HG02938 (cell line): ENCODE data around the gene FBXW8.

Source experiments
- ATAC-seq: cut with Tn5 transposase; IDR thresholded peaks from one replicate; pipeline ENCODE4 v1.9.1; 2021; ENCODE audit warnings: mild to moderate bottlenecking, moderate library complexity; ENCODE audit not compliant: unreplicated experiment

The FBXW8 gene

GRCh38 chr12:116984098-116984497 lies 73.3 kb downstream of the FBXW8 start:
- no peak for ATAC-seq

GRCh38 chr12:116990329-116990728 lies 79.6 kb downstream of the FBXW8 start:
- no peak for ATAC-seq

- no peak for ATAC-seq
Observed at GRCh38 chr12:116990971-116991966, 80.5 kb downstream of the FBXW8 start.

GRCh38 chr12:116996093-116996492 lies 85.3 kb downstream of the FBXW8 start:
- no peak for ATAC-seq

GRCh38 chr12:116996621-116997020 lies 85.9 kb downstream of the FBXW8 start:
- no peak for ATAC-seq

- no peak for ATAC-seq
Observed at GRCh38 chr12:116999066-116999465, 88.3 kb downstream of the FBXW8 start.

GRCh38 chr12:117000316-117000715 lies 89.6 kb downstream of the FBXW8 start:
- ATAC-seq: no peak

GRCh38 chr12:117002051-117002817 lies 91.5 kb downstream of the FBXW8 start:
- ATAC-seq: no peak

- no peak for ATAC-seq
Observed at GRCh38 chr12:117003883-117004404, 93.2 kb downstream of the FBXW8 start.

GRCh38 chr12:117005417-117006046 lies 94.8 kb downstream of the FBXW8 start:
- ATAC-seq: no peak

GRCh38 chr12:117006333-117006732 lies 95.6 kb downstream of the FBXW8 start:
- ATAC-seq: no peak

- no peak for ATAC-seq
Observed at GRCh38 chr12:117007577-117007976, 96.8 kb downstream of the FBXW8 start.

- no peak for ATAC-seq
Observed at GRCh38 chr12:117009759-117010158, 99.0 kb downstream of the FBXW8 start.

- ATAC-seq: no peak
Observed at GRCh38 chr12:117010693-117011451, 100.1 kb downstream of the FBXW8 start.

GRCh38 chr12:117011988-117012805 lies 101.4 kb downstream of the FBXW8 start:
- no peak for ATAC-seq

GRCh38 chr12:117013726-117014125 lies 103.0 kb downstream of the FBXW8 start:
- ATAC-seq: no peak

- ATAC-seq: no peak
Observed at GRCh38 chr12:117014342-117014887, 103.7 kb downstream of the FBXW8 start.

GRCh38 chr12:117015811-117016210 lies 105.1 kb downstream of the FBXW8 start:
- ATAC-seq: no peak

- no peak for ATAC-seq
Observed at GRCh38 chr12:117017807-117018206, 107.1 kb downstream of the FBXW8 start.
